SK-MEL-5 (cell line): Measurements from ENCODE around the gene KAT7. TPM values are rescaled to one million over a fixed set of nuclear protein-coding genes. Genes with fewer than 3 reads are reported as not detected.
A peak's percentile ranks its signal among the peaks of the same experiment; 100 is the strongest.

Experiments used
- DNase-seq: peaks from one replicate; pipeline ENCODE4 v3.0.0-alpha.2; 2016; ENCODE audit warnings: low read depth, low spot score
- in situ Hi-C: cut with HindIII; loops from 2 replicates; pipeline ENCODE4 v1.10.0; 2016; ENCODE audit warnings: low sequenced_read_pairs, high pct_unique_total_duplicates, low pct_unique_long_range_greater_than_20kb
- total RNA-seq: library from RNA; depleted of rRNA; stranded (reverse); fragments of >200 nt; shearing (Covaris generic); gene quantifications from 2 replicates; pipeline ENCODE4 v1.2.3, GENCODE V29; 2014

KAT7 gene
- total RNA-seq, 1 experiment from 2014 or later = 34.7 TPM

DNA sequence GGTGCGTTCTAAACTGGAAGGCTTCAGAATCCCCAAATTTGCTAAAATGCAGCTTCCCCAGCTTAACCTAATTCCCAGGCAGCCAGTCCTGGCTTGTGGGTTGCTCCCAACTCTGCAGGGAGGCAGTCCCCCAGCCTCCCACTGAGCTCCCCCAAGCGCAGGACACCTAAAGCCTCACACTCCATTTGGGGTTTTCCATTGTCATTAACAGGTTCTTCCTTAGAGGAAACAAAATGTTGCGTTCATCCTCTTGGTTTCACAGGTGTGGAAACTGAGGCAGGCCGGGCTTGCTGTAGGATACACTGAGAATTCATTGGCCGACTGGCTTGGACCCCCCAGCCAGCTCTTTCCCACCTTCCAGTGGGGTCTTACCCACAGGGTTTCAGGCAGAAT lies 61.7 kb downstream of the KAT7 start:
- DNase-seq = no peak
- in situ Hi-C loops = no loop called here

DNA sequence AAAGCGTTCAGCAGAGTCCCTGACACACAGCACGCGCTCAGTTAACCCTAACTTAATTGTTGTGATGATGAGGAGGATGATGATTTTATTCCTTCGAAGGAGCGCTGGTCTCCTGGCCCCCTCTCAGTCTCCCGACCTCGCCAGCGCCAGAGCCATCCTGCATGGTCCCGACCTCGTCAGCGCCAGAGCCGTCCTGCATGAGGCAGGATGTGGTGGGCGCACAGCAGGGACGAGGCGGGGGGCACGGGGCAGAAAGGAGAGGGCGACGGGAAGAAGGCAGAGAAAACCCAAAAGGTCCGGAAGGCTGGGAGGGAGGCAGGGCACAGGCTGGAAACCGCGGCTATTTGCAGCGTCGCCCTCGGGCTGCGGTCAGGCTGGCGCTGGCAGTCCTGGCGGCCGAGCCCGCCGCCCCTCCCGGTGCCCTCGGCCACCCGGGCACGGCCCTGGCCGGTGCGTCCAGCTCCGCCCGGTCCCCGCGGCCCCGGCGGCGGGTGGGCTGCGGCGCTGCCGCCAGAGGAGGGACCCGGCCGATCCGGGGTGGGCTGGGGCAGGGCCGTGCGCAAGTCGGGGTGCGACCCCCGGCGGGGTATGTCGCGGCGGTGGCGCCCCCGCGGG lies 62.4 kb downstream of the KAT7 start:
- in situ Hi-C loops = no loop called here
- DNase-seq = no peak

DNA sequence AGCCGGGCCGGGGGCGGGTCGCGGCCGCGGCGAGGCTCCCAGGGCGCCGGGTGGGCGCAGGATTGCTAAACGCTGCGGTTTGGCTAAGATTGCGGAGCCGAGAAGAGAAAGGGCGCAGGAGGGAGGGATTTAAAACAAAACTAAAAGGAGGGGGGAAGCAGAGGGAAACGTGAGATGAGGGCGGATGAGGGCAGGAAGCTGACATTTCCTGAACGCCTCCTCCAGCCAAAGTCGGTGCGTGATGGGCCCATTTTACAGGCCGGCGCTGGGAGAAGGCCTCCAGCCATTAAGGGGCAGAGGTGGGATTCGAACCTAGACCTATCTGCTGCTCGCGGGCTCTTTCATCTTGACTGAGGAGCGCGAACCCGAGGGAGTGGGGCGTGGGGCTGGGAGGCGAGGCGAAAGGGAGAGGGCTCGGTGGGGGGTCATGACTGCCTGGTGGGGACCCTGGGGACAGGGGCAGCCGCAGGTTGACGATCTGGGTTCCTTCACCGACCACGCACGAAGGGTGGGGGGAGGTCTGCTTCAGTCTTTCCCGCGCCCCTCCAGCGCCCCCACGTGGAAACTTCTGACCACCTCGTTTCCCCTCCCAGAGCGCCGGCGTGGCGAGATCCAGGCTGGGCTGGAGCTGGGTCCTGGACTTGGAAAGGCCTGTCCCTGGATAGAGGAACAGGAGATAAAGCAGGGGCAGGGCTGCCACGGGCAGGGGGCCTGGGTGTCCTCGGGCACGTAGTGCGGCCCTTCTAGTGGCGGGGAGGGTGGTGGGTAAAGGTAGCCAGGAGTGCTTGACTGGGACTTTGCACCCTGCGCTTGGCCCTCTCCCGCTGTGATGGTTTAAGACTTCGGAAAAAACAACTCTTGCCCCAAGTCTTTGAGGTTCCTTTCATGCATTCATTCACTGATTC lies 63.2 kb downstream of the KAT7 start:
- in situ Hi-C loops = no loop called here
- peak; percentile 64 for DNase-seq

DNA sequence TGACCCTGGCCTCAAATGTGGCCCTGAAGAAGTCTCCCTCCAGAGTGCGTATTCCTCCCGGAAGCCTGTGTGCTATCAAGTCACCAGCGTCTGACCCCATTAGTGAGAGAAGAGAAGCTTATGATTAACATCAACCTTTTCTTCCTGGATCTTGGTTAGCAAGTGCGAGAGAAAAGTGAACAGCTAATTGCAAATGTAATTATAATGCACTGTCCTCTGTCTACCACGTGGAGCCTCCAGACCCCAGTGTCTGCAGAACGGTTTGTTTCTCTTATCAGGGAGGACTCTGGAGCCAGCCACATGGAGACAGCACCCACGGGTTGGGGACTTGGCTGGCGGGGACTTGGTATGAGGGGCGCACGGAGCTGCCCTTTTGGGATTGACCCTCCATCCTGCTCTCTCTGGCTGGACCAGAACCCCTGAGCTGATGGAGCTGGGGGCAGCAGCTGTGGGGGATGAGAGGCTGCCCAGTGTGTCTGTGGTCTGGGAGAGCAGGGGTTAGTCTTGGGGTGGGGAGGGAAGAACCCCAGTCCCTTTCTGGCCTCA lies 65.1 kb downstream of the KAT7 start:
- DNase-seq = no peak
- in situ Hi-C loops = no loop called here

DNA sequence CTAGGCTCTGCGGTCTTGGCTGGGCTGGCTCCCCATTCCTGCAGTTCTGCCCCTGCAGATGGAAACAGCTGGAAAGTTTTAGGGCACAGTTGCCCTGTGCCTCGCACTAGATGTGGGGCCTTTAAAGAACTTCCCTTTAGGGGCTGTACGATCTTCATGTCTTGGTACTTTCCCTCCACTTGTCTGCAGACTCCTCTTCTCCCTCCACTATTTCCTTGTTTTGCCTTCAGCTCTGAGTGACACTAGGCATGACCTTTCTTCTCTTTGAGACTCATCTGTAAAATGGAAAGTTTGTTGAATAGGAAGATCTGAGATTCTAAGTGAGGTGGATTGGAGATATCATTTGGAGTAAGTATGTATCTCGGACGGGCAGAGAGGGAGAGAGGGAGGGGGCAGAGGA lies 65.6 kb downstream of the KAT7 start:
- in situ Hi-C loops = no loop called here

DNA sequence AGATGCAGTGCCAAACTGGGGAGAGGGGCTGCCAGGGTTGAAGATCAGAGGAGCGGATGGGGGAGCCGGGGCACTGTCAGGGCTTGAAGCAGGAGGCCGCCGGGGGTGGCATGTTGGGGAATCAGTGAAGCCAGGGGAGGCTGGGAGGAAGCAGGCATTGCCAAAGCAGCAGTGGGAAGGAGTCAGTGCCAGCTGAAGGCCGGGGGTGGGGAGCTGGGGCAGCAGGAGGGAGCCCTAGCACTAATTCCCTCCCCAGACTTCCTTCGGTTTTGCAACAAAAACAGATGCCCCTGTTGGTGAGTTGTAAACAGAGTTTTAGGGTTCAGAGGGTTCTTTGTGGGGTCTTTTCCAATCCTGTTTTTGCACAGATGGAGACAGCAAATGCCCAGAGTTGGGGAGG lies 70.3 kb downstream of the KAT7 start:
- in situ Hi-C loops = no loop called here
- DNase-seq = no peak

More for the DNA sequence above, 65.6 kb downstream of the KAT7 start:
- DNase-seq = no peak

DNA sequence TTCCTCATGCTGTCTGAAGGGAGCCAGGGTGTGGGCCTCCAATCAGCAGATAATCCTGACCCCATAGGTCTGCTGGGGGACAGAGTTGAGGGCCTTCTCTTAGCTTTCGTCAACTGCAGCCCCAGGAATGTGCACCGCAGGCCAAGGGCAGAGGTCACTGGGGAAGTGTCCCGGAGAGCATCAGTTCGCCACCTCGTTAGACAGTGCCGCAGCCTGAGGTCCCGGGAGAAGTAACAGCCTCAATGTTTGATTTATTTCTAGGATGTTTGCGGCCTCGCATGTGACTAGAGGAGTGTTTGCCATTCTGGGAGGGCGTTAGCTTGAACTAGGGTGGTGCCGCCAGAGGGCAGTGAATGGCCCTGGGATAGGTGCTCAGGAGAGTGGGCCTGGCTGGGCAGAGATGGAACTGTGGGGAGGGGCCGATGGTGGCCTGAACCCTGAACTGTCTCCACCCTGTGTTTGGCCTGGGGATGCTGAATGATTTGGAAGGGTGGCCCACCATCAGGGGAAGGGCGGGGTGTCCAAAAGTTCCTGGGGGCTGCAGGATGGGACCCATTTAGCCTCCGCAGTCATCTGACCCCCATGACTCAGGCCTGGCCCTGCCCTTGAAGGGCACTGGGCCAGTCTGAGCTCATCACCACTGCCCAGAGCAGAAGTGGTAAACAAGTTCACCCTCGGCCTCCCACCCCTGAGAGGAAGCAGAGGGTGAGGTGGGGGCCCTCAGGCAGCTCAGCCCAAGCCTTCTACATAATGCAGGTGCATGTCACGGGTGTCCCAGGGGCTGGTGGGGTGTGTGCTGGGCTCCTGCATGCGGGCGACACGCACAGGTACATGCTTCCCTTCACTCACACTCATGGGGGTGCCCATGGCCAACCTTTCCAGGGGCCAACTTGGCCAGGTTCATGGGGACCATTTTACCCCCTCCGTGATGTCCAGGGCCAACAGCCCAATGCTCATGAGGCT lies 71.8 kb downstream of the KAT7 start:
- DNase-seq = peak; percentile 75
- in situ Hi-C loops = no loop called here

DNA sequence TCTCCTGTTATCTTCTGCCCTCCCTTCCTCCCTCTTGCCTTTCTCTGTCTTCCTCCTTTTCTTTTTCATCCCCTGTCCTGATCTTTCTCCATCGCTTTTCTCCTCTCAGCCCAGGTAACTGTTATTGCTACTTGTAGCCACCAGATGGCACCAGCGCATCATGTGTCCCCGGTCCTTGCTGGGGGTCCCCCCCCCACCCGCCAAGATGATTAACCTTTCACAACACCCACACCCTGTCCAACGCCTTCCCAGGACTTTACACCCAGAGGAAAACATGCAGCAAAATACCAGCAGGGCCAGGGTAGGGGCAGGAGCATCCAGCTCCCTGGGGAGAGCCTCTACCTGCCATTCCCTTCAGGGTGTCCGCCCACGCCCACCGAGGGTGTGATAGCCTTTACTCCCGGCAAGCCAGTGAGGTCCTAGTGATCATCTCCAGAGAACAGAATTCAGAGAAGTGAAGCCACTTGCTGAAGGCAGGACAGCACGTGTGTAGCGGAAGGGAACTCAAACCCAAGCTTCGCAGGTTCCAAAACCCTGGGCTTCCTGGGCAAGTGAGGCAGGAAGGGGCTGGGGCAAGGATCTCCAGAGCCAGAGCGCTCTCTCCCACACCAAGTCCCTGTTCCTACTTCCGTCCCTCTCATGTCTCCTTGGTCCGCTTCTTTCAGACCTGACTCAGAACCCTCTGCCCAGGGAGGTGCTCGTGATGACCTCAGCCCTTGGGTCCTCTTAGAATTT lies 72.8 kb downstream of the KAT7 start:
- in situ Hi-C loops = no loop called here

DNA sequence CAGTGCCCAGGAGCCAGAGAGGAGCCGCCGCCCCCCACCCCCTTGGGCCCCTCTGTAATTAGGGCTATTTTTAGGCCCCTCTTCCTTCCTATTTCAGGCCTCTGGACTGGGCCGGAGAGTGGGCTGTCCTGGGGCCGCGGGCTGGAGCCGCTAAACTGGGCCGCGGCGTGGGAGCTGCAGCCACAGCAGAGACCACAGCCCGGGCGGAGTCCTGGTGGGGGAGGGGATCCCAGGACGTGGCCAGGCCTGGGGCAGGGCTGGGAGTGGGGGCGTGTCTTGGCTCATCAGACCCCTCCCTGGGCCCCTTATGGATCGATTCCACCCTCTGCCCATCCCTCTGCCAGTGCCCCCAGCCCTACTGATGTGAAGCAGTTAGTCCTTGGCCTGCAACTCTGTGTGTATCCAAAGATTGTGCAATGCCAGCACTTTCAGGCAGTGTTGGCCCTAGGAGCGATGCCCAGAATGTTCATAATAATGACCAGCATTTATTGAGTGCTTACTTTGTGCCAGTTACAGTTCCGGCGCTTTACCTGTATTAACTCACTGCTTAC lies 74.4 kb downstream of the KAT7 start:
- DNase-seq = no peak
- in situ Hi-C loops = no loop called here

More for the DNA sequence above, 72.8 kb downstream of the KAT7 start:
- peak; percentile 68 for DNase-seq

DNA sequence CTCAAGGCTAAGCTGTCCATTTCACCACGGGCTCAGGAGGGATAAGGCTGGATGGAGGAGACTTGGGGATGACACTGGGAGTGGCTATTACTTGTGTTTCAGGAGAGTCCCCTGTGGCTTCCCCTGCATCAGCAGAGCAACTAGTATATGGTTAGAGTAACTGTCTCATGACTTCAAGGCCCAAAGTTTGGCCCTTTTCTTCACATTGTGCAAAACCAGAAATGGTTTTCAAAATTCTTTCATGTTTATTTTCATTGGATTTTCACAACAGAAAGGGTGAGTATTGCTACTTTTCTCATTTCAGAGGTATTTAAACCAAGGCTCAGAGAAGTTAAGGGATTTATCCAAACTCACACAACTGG lies 77.5 kb downstream of the KAT7 start:
- in situ Hi-C loops = no loop called here
- DNase-seq = no peak

DNA sequence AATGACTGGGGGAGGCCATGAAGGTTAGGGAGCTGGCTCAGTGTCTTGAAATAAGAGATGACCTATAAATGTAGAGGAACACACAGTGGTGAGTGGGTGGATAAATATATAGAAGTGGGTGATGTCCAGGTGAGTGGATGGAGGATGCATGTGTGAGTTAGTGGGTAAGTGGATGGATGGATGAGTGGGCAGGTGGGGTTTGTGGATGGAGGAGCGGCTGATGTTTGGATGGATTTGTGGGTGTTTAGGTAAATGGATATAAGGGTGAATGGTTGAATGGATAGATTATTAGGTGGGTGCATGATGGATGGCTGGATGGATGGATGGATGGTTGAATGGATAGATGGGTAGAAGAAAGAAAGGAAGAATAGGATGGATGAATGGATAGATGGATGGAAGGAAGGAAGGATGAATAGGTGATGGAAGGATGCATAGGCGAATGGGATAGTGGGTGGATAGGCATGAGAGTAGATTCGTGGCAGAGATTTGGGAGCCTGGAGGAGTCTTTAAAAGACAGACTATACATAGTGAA lies 78.5 kb downstream of the KAT7 start:
- DNase-seq = no peak
- in situ Hi-C loops = no loop called here

DNA sequence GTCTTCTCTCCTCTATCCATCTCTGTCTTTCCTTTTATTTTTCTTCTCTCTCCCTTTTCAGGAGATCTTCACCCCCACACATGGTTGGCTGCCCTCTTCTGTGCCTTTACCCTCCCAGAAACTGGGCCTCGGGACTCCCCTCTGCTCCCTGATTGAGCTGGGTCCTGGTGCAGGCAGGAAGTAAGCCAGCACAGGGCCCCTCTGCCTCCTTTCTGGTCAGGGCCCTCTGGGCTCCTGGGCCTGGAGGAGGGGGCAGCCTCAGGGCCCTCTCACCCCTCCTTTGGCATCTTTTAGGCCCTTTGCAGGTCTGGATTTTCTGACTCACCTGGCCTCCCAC lies 80.5 kb downstream of the KAT7 start:
- in situ Hi-C loops = no loop called here
- no peak for DNase-seq

DNA sequence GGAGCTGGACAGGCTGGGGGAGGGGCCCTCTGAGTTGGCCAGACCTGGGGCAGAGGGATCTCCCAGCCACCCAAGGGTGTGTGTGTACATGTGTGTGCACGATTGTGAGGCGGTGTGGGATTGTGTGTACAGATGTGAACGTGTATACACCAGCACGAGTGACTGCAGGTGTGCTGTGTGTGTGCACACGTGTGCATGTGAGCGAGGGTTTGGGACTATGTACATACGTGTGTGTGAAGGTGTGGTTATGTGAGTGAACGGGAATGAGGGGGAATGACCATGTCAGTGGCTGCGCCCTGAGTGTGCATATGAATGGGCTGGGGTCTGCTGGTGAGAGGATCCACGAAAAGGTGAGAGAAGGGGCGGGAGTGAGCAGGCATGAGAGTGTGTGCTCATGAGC lies 81.8 kb downstream of the KAT7 start:
- in situ Hi-C loops = no loop called here
- no peak for DNase-seq

DNA sequence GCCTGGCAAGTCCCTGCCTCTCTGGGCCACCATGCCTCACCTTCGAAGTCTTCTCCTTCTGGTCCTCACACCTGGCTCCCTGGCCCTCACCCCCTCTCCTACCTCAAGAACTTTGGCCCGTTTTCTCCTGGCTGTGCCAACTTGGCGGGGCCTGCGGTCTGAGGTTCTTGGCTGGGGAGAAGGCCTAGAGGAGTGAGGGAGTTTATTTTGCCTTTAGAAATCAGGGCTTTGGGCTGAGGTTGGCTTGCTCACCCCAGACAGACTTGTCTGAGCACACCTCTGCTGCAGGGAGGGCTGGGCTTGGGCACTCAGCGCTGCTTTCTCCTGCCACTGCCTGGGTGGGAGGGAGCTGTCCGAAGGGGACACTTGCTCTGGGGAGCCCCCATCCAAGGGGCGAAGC lies 82.7 kb downstream of the KAT7 start:
- in situ Hi-C loops = no loop called here
- DNase-seq = no peak

DNA sequence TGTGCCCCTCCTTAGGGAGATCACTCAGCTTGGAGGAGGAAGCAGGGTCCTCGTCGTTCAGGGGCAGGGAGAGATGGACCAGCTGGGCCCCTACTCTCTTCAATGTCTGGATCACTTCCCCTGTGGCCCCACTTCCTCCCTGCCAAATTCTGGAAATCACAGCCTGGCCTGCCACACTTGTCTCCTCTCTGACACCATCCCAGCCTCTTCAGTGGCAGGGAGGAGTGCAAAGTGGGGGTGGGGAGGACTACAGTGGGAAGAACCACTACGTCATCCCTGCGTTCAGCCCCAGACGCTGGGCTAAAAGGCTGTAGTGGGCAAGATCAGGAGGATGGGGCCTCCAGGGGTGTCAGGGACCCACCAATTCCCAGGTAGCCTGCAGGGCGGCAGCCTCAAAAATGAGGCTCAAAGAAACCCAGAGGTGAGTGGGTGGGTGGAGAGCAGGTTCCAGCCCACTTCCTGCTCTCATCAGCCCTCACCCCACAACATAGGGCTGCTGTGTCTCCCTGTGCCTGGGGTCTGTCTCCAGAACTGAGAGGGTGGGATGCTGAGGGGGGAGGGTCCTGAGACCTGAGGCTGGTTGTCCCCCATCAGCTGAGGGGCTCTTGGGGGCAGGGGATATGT lies 84.4 kb downstream of the KAT7 start:
- DNase-seq = no peak

DNA sequence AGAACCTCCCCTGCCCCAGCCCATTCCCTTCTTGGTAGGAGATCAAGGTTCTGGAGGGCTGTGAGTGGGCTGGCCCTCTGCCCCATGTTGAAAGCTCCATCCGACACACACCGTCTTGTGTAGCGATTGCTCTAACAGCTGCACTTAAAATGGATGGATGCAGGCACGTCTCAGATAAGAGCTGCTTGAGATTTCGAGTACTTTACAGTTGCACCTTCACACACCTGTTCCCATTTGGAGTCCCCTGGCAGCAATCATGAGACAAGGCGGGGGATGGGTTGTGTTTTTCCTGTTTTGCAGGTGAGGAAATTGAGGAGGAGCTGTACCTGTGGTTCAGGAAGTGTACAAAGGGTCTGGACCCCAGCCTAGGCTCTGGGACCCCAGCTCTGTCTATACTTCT lies 85.0 kb downstream of the KAT7 start:
- in situ Hi-C loops = no loop called here
- DNase-seq = no peak

More for the DNA sequence above, 84.4 kb downstream of the KAT7 start:
- in situ Hi-C loops = no loop called here
